Prostate gland (tissue), 2 donors: ENCODE data around the gene PHAF1. TPM values are rescaled to one million over a fixed set of nuclear protein-coding genes. Genes with fewer than 3 reads are reported as not detected.
A peak's percentile ranks its signal among the peaks of the same experiment; 100 is the strongest.

Source experiments
- DNase-seq: peaks from one replicate; pipeline ENCODE4 v3.0.0-alpha.2; 2019; ENCODE audit warnings: low spot score
- H3K27ac ChIP-seq, 2 donors: fragments of 200-600 bp; sonication (generic); 2 replicates each; pipeline ENCODE4 v1.5.1; 2017 to 2019
- H3K27me3 ChIP-seq: fragments of 200-600 bp; sonication (generic); replicated peaks from 2 replicates; pipeline ENCODE4 v1.5.1; 2019; ENCODE audit not compliant: insufficient read depth
- H3K36me3 ChIP-seq, 2 donors: fragments of 200-600 bp; sonication (generic); 1 replicate in 1 of 2; 2 replicates in 1 of 2; pipeline versions ENCODE4 v1.5.1 to v1.8.1; 2017 to 2019
- H3K4me1 ChIP-seq: fragments of 200-600 bp; sonication (generic); replicated peaks from 2 replicates; pipeline ENCODE4 v1.5.1; 2019
- H3K4me3 ChIP-seq, 2 donors: fragments of 200-600 bp; sonication (generic); 2 replicates each; pipeline ENCODE4 v1.5.1; 2017 to 2019
- H3K9me3 ChIP-seq: fragments of 200-600 bp; sonication (generic); 2 replicates; pipeline ENCODE4 v1.5.1; 2017
- POLR2A ChIP-seq: fragments of 450-650 bp; IDR thresholded peaks from one replicate; pipeline ENCODE4 v1.6.1; 2016; ENCODE audit warnings: antibody characterized with exemption, mild to moderate bottlenecking
- POLR2AphosphoS5 ChIP-seq: sonication (generic); formaldehyde crosslinking; IDR thresholded peaks from one replicate; pipeline ENCODE4 v1.6.1; 2017; ENCODE audit warnings: antibody characterized with exemption
- WGBS: methylation state at CpG from one replicate; pipeline ENCODE4 v1.1.5; 2018; 5-methylcytosine and 5-hydroxymethylcytosine counted together
- intact Hi-C: fragments of 100-400 bp; cut with DNase I; formaldehyde crosslinking; loops from one replicate; pipeline ENCODE4 v1.14.2; 2022
- total RNA-seq, 2 donors: library from RNA; depleted of rRNA; stranded (reverse); fragments of >200 nt; gene quantifications; one replicate each; pipeline ENCODE4 v1.1.0, GENCODE V29; 2016
- TF ChIP-seq, protein P1 (sequence below), 4 experiments: fragments of 200-600 bp in 2 of 4; fragments of 450-650 bp in 2 of 4; sonication (generic) in 2 of 4; IDR thresholded peaks; 1 replicate in 3 of 4; 2 replicates in 1 of 4; pipeline ENCODE4 v1.5.1; 2016 to 2019; ENCODE audit warnings: antibody characterized with exemption in 4 of 4, mild to moderate bottlenecking in 2 of 4, moderate library complexity in 2 of 4

Gene PHAF1
- 10 to 100 TPM; 30.1 to 31.9 TPM for total RNA-seq

DNA sequence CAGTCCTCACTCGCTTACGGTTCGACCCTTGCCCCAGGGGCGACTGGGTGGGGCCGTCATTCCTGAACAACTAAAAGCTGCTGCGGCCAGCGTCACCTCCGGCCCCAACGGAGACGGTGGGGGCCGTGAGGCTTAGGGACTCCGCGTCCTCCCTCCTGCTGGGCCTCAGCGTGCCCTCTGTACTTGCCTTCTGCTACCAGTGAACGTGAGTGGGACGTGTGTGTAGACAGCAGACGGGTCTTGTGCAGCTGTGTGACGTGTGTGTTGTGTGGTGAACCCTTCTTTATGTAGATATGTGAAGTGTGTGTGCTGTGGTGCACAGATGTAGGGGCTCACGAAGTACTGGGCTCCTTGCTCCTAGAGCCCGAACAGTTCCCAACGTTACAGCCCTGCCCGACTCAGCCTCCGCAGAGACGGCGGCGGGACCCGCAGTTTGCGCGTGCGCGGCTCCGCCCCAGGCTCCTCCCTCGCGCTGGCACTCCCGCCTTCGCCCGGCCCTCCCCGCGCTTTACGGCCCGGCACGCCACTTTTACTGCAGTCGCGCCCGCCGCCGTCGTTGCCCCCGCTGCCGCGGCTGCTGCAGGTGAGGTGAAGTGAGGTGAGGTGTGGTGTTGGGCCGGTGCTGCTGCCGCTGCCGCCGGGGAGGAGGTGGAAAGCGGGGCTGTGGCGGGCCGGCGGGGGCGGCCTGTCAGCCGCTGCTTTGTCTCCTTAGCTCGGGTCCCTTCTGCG, at the start of gene PHAF1:
Gene PHAF1 (plus strand): TSS at position 535 of the 729 bp plus-strand sequence. CDS start 235 bp downstream, outside the sequence.
- DNase-seq, result peak; percentile 95
- WGBS, result 2% methylated on average over 48 of the region's 63 CpGs
- H3K27ac ChIP-seq, result peak within 1 kb of the TSS; percentile 73 to 89
- no peaks in the 10 kb centered on the region for H3K27me3 ChIP-seq
- no peaks in the 10 kb centered on the region for H3K36me3 ChIP-seq
- TF ChIP-seq POLR2A, result peak; percentile 93
- TF ChIP-seq, protein P1, sequence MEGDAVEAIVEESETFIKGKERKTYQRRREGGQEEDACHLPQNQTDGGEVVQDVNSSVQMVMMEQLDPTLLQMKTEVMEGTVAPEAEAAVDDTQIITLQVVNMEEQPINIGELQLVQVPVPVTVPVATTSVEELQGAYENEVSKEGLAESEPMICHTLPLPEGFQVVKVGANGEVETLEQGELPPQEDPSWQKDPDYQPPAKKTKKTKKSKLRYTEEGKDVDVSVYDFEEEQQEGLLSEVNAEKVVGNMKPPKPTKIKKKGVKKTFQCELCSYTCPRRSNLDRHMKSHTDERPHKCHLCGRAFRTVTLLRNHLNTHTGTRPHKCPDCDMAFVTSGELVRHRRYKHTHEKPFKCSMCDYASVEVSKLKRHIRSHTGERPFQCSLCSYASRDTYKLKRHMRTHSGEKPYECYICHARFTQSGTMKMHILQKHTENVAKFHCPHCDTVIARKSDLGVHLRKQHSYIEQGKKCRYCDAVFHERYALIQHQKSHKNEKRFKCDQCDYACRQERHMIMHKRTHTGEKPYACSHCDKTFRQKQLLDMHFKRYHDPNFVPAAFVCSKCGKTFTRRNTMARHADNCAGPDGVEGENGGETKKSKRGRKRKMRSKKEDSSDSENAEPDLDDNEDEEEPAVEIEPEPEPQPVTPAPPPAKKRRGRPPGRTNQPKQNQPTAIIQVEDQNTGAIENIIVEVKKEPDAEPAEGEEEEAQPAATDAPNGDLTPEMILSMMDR (IDR thresholded peaks at IDR 0.05), result peak in 2 of 4 experiments; percentile 26 to 28
- peak; percentile 95 for TF ChIP-seq POLR2AphosphoS5
- intact Hi-C loops, result loop anchor here (5.0 kb wide), 1 partner anchor 38 kb away; no protein-coding TSS in a partner anchor
- H3K9me3 ChIP-seq, result no peaks in the 10 kb centered on the region
- H3K4me3 ChIP-seq, result peak within 1 kb of the TSS; percentile 85 to 99
- H3K4me1 ChIP-seq, result peaks cover 5% of the 10 kb centered on the region

DNA sequence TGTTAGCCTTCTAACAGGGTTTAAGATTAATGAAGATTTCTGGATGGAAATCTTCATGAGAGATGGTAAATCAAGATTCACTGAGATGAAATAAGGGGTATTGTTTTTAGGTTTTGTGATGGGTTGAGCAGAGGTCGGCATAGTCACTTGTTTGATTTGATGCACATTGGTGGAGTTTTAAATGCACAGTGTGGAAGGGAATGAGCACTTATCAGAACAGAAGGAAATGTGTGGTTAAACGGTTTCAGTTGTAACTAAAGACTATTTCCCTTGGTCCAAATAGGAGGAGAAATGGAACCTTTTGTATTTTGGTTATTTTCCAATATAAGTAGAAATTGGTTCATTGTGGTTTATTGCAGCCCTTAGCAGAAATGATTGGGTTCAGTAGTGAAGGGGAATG, 46.7 kb upstream of the PHAF1 start:
- no peak for DNase-seq
- Histone ChIP-seq H3K27ac (no peak overlapping the region), H3K27me3 (no peaks in the 10 kb centered on the region), H3K36me3 (no peaks in the 10 kb centered on the region), H3K4me3 (no peak overlapping the region), H3K9me3 (no peaks in the 10 kb centered on the region), H3K4me1 (no peaks in the 10 kb centered on the region)
- TF ChIP-seq, protein P1 (IDR thresholded peaks at IDR 0.05), result no peak
- TF ChIP-seq POLR2AphosphoS5, result no peak
- TF ChIP-seq POLR2A, result no peak
- intact Hi-C loops, result no loop called here
- WGBS, result 61% methylated on average over 2 of the region's 2 CpGs

DNA sequence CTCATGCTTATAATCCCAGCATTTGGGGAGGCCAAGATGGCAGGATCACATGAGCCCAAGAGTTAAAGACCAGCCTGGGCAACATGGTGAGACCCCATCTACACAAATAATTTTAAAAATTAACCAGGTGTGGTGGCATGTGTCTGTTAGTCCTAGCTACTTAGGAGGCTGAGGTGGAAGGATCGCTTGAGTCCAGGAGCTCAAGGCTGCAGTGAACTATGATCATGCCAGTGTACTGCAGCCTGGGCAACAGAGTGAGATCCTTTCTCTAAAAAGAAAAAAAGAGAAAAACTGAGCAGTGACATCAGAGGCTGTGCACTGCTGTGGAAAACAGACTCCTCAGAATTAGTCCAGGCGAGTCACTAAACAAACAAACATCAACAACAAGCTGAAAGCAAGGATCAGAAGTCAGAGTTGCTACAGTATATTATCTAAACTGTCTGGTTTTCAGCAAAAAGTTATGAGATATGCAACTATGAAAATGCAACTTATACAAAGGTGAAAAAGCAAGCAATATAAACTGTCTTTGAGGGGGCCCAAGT, 41.5 kb upstream of the PHAF1 start:
- no peak for DNase-seq
- no peaks in the 10 kb centered on the region for H3K27me3 ChIP-seq
- no peak overlapping the region for H3K4me3 ChIP-seq
- H3K9me3 ChIP-seq, result no peaks in the 10 kb centered on the region
- intact Hi-C loops, result no loop called here
- H3K4me1 ChIP-seq, result no peaks in the 10 kb centered on the region
- TF ChIP-seq POLR2AphosphoS5, result no peak
- TF ChIP-seq, protein P1 (IDR thresholded peaks at IDR 0.05), result no peak
- no peak for TF ChIP-seq POLR2A
- WGBS, result 98% methylated on average over 2 of the region's 2 CpGs
- no peak overlapping the region for H3K27ac ChIP-seq
- H3K36me3 ChIP-seq, result peaks cover 0 to 3% of the 10 kb centered on the region in 2 donors

DNA sequence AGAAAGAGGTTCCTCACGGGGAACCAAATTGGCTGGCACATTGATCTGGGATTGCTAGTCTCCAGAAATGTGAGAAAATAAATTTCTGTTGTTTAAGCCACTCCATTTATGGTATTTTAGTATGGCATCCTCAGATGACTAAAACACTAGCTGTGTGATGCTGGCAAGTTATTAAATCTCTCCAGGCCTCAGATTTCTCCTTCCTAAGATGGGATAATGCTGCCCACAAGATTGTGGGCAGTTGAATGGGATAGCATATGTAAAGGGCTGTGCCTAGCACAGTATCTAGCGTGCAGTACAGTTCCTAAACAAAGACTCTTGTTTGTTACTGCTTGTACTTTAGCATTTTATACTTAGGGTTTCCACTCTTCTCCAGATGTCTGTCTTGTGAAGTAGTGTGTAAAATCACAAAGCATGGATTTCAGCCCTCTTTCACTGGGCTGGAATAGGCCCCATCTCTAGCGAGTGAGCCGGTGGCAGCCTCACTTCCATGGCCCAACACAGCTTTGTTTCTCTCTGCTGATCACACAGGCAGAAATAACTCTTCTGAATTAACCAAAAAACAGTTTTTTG, 38.2 kb upstream of the PHAF1 start:
- TF ChIP-seq, protein P1 (IDR thresholded peaks at IDR 0.05), result no peak
- TF ChIP-seq POLR2A (no peak), POLR2AphosphoS5 (no peak)
- no peaks in the 10 kb centered on the region for H3K27me3 ChIP-seq
- WGBS, result 81% methylated on average over 4 of the region's 4 CpGs
- no peaks in the 10 kb centered on the region for H3K4me1 ChIP-seq
- no peaks in the 10 kb centered on the region for H3K9me3 ChIP-seq
- intact Hi-C loops, result no loop called here
- peaks cover 0 to 3% of the 10 kb centered on the region in 2 donors for H3K36me3 ChIP-seq
- no peak for DNase-seq
- H3K4me3 ChIP-seq, result no peak overlapping the region
- H3K27ac ChIP-seq, result no peak overlapping the region
